SU-DHL-6 (cell line): Measurements from ENCODE around the gene CCDC187.

Source experiments
- EZH2phosphoT487 ChIP-seq: fragments of 200-600 bp; sonication (generic), shearing (Covaris generic); conservative IDR thresholded peaks from 2 replicates; pipeline ENCODE4 v1.6.1; 2018; ENCODE audit warnings: mild to moderate bottlenecking, antibody characterized with exemption, low read length, moderate library complexity, mixed read lengths
- TF ChIP-seq, protein P1 (sequence below): fragments of 200-600 bp; sonication (generic); IDR thresholded peaks from one replicate; pipeline ENCODE4 v1.5.1; 2017; ENCODE audit warnings: antibody characterized with exemption, mild to moderate bottlenecking, low read length, moderate library complexity; ENCODE audit not compliant: insufficient read depth, poor library complexity, severe bottlenecking

DNA sequence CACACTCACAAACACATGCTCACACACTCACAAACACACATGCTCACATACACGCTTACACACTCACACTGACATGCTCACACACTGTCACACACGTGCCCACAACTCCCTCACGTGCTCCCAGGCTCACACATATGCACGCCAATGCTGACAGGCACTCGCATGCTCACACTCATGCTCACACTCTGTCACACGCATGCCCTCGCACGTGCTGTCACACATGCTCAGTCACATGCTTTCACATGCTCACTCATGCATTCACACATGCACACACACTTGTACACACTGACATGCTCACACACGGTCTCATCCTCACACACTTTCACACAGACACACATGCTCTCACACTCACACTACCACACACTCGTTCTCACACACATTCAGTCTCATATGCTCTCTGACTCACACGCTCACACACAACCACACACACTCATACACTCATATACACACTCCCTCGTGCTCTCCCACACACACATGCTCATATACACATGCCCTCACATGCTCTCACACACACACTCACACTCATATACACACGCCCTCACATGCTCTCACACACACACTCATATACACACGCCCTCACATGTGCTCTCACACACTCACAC lies 10.3 kb downstream of the CCDC187 start:
- TF ChIP-seq, protein P1, sequence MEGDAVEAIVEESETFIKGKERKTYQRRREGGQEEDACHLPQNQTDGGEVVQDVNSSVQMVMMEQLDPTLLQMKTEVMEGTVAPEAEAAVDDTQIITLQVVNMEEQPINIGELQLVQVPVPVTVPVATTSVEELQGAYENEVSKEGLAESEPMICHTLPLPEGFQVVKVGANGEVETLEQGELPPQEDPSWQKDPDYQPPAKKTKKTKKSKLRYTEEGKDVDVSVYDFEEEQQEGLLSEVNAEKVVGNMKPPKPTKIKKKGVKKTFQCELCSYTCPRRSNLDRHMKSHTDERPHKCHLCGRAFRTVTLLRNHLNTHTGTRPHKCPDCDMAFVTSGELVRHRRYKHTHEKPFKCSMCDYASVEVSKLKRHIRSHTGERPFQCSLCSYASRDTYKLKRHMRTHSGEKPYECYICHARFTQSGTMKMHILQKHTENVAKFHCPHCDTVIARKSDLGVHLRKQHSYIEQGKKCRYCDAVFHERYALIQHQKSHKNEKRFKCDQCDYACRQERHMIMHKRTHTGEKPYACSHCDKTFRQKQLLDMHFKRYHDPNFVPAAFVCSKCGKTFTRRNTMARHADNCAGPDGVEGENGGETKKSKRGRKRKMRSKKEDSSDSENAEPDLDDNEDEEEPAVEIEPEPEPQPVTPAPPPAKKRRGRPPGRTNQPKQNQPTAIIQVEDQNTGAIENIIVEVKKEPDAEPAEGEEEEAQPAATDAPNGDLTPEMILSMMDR = no peak
- TF ChIP-seq EZH2phosphoT487 = no peak
